Activated naive CD8-positive, alpha-beta T cell treated with anti-CD3 and anti-CD28 coated beads, Interleukin-2, amount 50 U/mL, for 16 hours (primary cell): Measurements from ENCODE around the gene JAK2.
"Not testable (repeated sequence)": the region's sequence is repeated elsewhere in the genome, so short reads cannot be mapped to it uniquely, and the experiment has no call there.

Experiments used
- DNase-seq: peaks from one replicate; pipeline ENCODE4 v3.0.0-alpha.2; 2020; ENCODE audit warnings: low read depth, low spot score

Gene JAK2

GRCh38 chr9:4984621-4985385 is at the start of gene JAK2:
Gene JAK2 (plus strand): TSS chr9:4985272. CDS start chr9:5021988, 36,716 bp downstream.
- peak; percentile 56 for DNase-seq

GRCh38 chr9:4936277-4936676 is 48.8 kb upstream of the JAK2 start:
- DNase-seq, result no peak

- DNase-seq, result no peak
These were observed 48.2 kb upstream of the JAK2 start for GRCh38 chr9:4936823-4937222.

GRCh38 chr9:4937446-4937845 is 47.6 kb upstream of the JAK2 start:
- no peak for DNase-seq

- DNase-seq, result no peak
These were observed 46.6 kb upstream of the JAK2 start for GRCh38 chr9:4938496-4938895.

GRCh38 chr9:4939118-4939561 is 45.9 kb upstream of the JAK2 start:
- no peak for DNase-seq

GRCh38 chr9:4942042-4942691 is 42.9 kb upstream of the JAK2 start:
- DNase-seq, result not testable (repeated sequence)

- DNase-seq, result no peak
These were observed 41.7 kb upstream of the JAK2 start for GRCh38 chr9:4943346-4943745.

- not testable (repeated sequence) for DNase-seq
These were observed 40.5 kb upstream of the JAK2 start for GRCh38 chr9:4944431-4945211.

GRCh38 chr9:4946937-4947336 is 38.1 kb upstream of the JAK2 start:
- no peak for DNase-seq

GRCh38 chr9:4955836-4956235 is 29.2 kb upstream of the JAK2 start:
- no peak for DNase-seq

- no peak for DNase-seq
These were observed 26.0 kb upstream of the JAK2 start for GRCh38 chr9:4959031-4959430.

- DNase-seq, result no peak
These were observed 23.0 kb upstream of the JAK2 start for GRCh38 chr9:4962085-4962484.

- DNase-seq, result no peak
These were observed 20.5 kb upstream of the JAK2 start for GRCh38 chr9:4964540-4964939.

- no peak for DNase-seq
These were observed 19.8 kb upstream of the JAK2 start for GRCh38 chr9:4965174-4965821.

- no peak for DNase-seq
These were observed 17.5 kb upstream of the JAK2 start for GRCh38 chr9:4967523-4967922.

GRCh38 chr9:4969130-4969529 is 15.9 kb upstream of the JAK2 start:
- DNase-seq, result no peak

GRCh38 chr9:4970970-4971641 is 14.0 kb upstream of the JAK2 start:
- DNase-seq, result peak; percentile 44

- no peak for DNase-seq
These were observed 11.8 kb upstream of the JAK2 start for GRCh38 chr9:4973246-4973645.

GRCh38 chr9:4973902-4974301 is 11.2 kb upstream of the JAK2 start:
- no peak for DNase-seq

- DNase-seq, result no peak
These were observed 5.8 kb upstream of the JAK2 start for GRCh38 chr9:4979239-4979638.
